ENCODE results near the gene CLEC19A.

CLEC19A gene

GRCh38 chr16:19329932-19330331 lies 44.4 kb downstream of the CLEC19A start:
- no peak for DNase-seq

- DNase-seq: no peak
These were observed 45.4 kb downstream of the CLEC19A start for GRCh38 chr16:19330841-19331397.

- no peak for DNase-seq
These were observed 46.3 kb downstream of the CLEC19A start for GRCh38 chr16:19331794-19332193.

- no peak for DNase-seq
These were observed 52.8 kb downstream of the CLEC19A start for GRCh38 chr16:19338335-19338734.

- no peak for DNase-seq
These were observed 58.8 kb downstream of the CLEC19A start for GRCh38 chr16:19344224-19344801.

GRCh38 chr16:19344980-19345379 lies 59.4 kb downstream of the CLEC19A start:
- no peak for DNase-seq

GRCh38 chr16:19346335-19346922 lies 60.9 kb downstream of the CLEC19A start:
- DNase-seq: no peak

GRCh38 chr16:19348125-19348524 lies 62.6 kb downstream of the CLEC19A start:
- DNase-seq: no peak

- no peak for DNase-seq
These were observed 63.2 kb downstream of the CLEC19A start for GRCh38 chr16:19348578-19349315.

GRCh38 chr16:19354371-19354770 lies 68.8 kb downstream of the CLEC19A start:
- DNase-seq: no peak

GRCh38 chr16:19356024-19356952 lies 70.8 kb downstream of the CLEC19A start:
- DNase-seq: no peak

GRCh38 chr16:19359556-19359955 lies 74.0 kb downstream of the CLEC19A start:
- no peak for DNase-seq

Measured in GF-D8 (cell line).